GM23338 (cell line): ENCODE results near the gene ROCK2. TPM values are rescaled to one million over a fixed set of nuclear protein-coding genes. Genes with fewer than 3 reads are reported as not detected.

ENCODE experiments used
- ATAC-seq: fragments of 200-7000 bp; cut with Tn5 transposase; 3 replicates; pipeline ENCODE4 v1.9.1; 2020
- DNase-seq: peaks from one replicate; pipeline ENCODE4 v3.0.0-alpha.2; 2015; ENCODE audit warnings: low spot score
- H2AFZ ChIP-seq: fragments of 200-600 bp; sonication (generic); 2 replicates; pipeline ENCODE4 v1.8.0; 2016; ENCODE audit warnings: antibody characterized with exemption, mild to moderate bottlenecking, moderate library complexity
- H3F3A ChIP-seq: fragments of 200-600 bp; sonication (generic); replicated peaks from 2 replicates; pipeline ENCODE4 v1.8.0; 2017; ENCODE audit warnings: antibody characterized with exemption, mixed run types, low read depth
- H3K27ac ChIP-seq: fragments of 200-600 bp; sonication (generic); 2 replicates; pipeline ENCODE4 v1.6.1; 2016; ENCODE audit warnings: low read depth
- H3K27me3 ChIP-seq: fragments of 200-600 bp; sonication (generic); 2 replicates; pipeline ENCODE4 v1.8.0; 2016; ENCODE audit warnings: mild to moderate bottlenecking, mixed run types, moderate library complexity; ENCODE audit not compliant: insufficient read depth
- H3K36me3 ChIP-seq: fragments of 200-600 bp; sonication (generic); 2 replicates; pipeline ENCODE4 v1.8.0; 2016; ENCODE audit warnings: mild to moderate bottlenecking; ENCODE audit not compliant: insufficient read depth
- H3K4me1 ChIP-seq: fragments of 200-600 bp; sonication (generic); 2 replicates; pipeline ENCODE4 v1.8.0; 2016; ENCODE audit warnings: mild to moderate bottlenecking, moderate library complexity; ENCODE audit not compliant: insufficient read depth
- H3K4me2 ChIP-seq: fragments of 200-600 bp; sonication (generic); 2 replicates; pipeline ENCODE4 v1.7.1; 2017; ENCODE audit warnings: mixed run types
- H3K4me3 ChIP-seq: fragments of 200-600 bp; sonication (generic); 2 replicates; pipeline ENCODE4 v1.6.1; 2016; ENCODE audit warnings: mixed run types
- H3K79me2 ChIP-seq: fragments of 200-600 bp; sonication (generic); replicated peaks from 2 replicates; pipeline ENCODE4 v1.8.0; 2017; ENCODE audit warnings: mild to moderate bottlenecking; ENCODE audit not compliant: insufficient read depth
- H3K9me2 ChIP-seq: fragments of 200-600 bp; sonication (generic); 2 replicates; pipeline ENCODE4 v1.8.0; 2017; ENCODE audit not compliant: insufficient read depth
- H4K20me1 ChIP-seq: fragments of 200-600 bp; sonication (generic); replicated peaks from 2 replicates; pipeline ENCODE4 v1.8.0; 2017; ENCODE audit warnings: mild to moderate bottlenecking; ENCODE audit not compliant: insufficient read depth
- H3K27ac Mint-ChIP-seq: 2 replicates; pipeline ENCODE4 v1.8.0; 2020; ENCODE audit warnings: inconsistent platforms, mild to moderate bottlenecking, moderate library complexity, mixed read lengths
- H3K27me3 Mint-ChIP-seq: 3 replicates; pipeline ENCODE4 v1.8.0; 2022; ENCODE audit warnings: low read depth, mild to moderate bottlenecking, moderate library complexity, mixed read lengths, inconsistent platforms; ENCODE audit not compliant: insufficient read depth, poor library complexity
- H3K36me3 Mint-ChIP-seq: 3 replicates; pipeline ENCODE4 v1.8.0; 2021; ENCODE audit warnings: low read depth, mild to moderate bottlenecking, inconsistent platforms, moderate library complexity, mixed read lengths
- H3K4me1 Mint-ChIP-seq: 3 replicates; pipeline ENCODE4 v1.8.0; 2020; ENCODE audit warnings: mild to moderate bottlenecking, inconsistent platforms, mixed read lengths
- H3K4me3 Mint-ChIP-seq: 3 replicates; pipeline ENCODE4 v1.8.0; 2021; ENCODE audit warnings: moderate library complexity, mild to moderate bottlenecking, inconsistent platforms, mixed read lengths
- H3K9me3 Mint-ChIP-seq: 3 replicates; pipeline ENCODE4 v1.8.0; 2020; ENCODE audit warnings: moderate library complexity, mild to moderate bottlenecking, inconsistent platforms, mixed read lengths
- CREB1 ChIP-seq: fragments of 250-450 bp; sonication (Bioruptor Pico); IDR thresholded peaks from 2 replicates; pipeline ENCODE4 v1.5.0; 2020; ENCODE audit warnings: low read depth, mild to moderate bottlenecking, moderate library complexity
- EZH2 ChIP-seq: fragments of 200-600 bp; sonication (generic); IDR thresholded peaks from one replicate; pipeline ENCODE4 v1.8.0; 2017; ENCODE audit warnings: antibody characterized with exemption, mild to moderate bottlenecking, low read depth; ENCODE audit not compliant: unreplicated experiment
- EZH2phosphoT487 ChIP-seq: fragments of 200-600 bp; sonication (generic); IDR thresholded peaks from one replicate; pipeline ENCODE4 v1.8.1; 2018; ENCODE audit warnings: antibody characterized with exemption; ENCODE audit not compliant: unreplicated experiment
- JUNB ChIP-seq: IDR thresholded peaks from one replicate; pipeline ENCODE4 v1.6.1; 2016; ENCODE audit warnings: antibody characterized with exemption; ENCODE audit not compliant: unreplicated experiment
- NANOG ChIP-seq: IDR thresholded peaks from 2 replicates; pipeline ENCODE4 v1.6.1; 2016; ENCODE audit warnings: antibody characterized with exemption, borderline replicate concordance
- POLR2AphosphoS5 ChIP-seq: IDR thresholded peaks from 2 replicates; pipeline ENCODE4 v1.6.1; 2016; ENCODE audit warnings: antibody characterized with exemption, low read depth
- REST ChIP-seq: IDR thresholded peaks from one replicate; pipeline ENCODE4 v1.6.1; 2018; ENCODE audit warnings: antibody characterized with exemption; ENCODE audit not compliant: unreplicated experiment
- STAT1 ChIP-seq: IDR thresholded peaks from one replicate; pipeline ENCODE4 v1.6.1; 2016; ENCODE audit warnings: antibody characterized with exemption; ENCODE audit not compliant: unreplicated experiment
- ZNF114 ChIP-seq: fragments of 250-450 bp; sonication (Bioruptor Pico); IDR thresholded peaks from 2 replicates; pipeline ENCODE4 v1.5.0; 2020; ENCODE audit warnings: mild to moderate bottlenecking, moderate library complexity
- ZNF331 ChIP-seq: fragments of 250-450 bp; sonication (Bioruptor Pico); IDR thresholded peaks from 2 replicates; pipeline ENCODE4 v1.5.0; 2020; ENCODE audit warnings: low read depth, mild to moderate bottlenecking, moderate library complexity
- ZNF462 ChIP-seq: fragments of 250-450 bp; sonication (Bioruptor Pico); IDR thresholded peaks from 2 replicates; pipeline ENCODE4 v1.5.0; 2020; ENCODE audit warnings: mild to moderate bottlenecking, moderate library complexity
- polyA plus RNA-seq: library from polyadenylated mRNA; unstranded; fragments of >200 nt; fragmentation: Nextera tagmentation; extraction: Ambion mirVana; gene quantifications from 2 replicates; pipeline ENCODE4 v1.2.1, GENCODE V29; 2016
- total RNA-seq: library from RNA; depleted of rRNA; stranded (reverse); fragments of >200 nt; shearing (Covaris generic); gene quantifications from 2 replicates; pipeline ENCODE4 v1.2.3, GENCODE V29; 2014
- TF ChIP-seq, protein P1 (sequence below), 2 experiments: fragments of 200-600 bp in 1 of 2; sonication (generic) in 1 of 2; conservative IDR thresholded peaks; 2 replicates each; pipeline versions ENCODE4 v1.5.1 to v1.6.1; 2016 to 2017; ENCODE audit warnings: antibody characterized with exemption in 2 of 2, low read depth in 2 of 2, mild to moderate bottlenecking in 2 of 2, moderate library complexity in 1 of 2
- TF ChIP-seq, protein P2 (sequence below): IDR thresholded peaks from 2 replicates; pipeline ENCODE4 v1.6.1; 2016; ENCODE audit warnings: antibody characterized with exemption

ROCK2 gene
- total and polyA plus RNA-seq, 2 experiments from 2014 or later: 16.4 to 28.0 TPM

DNA sequence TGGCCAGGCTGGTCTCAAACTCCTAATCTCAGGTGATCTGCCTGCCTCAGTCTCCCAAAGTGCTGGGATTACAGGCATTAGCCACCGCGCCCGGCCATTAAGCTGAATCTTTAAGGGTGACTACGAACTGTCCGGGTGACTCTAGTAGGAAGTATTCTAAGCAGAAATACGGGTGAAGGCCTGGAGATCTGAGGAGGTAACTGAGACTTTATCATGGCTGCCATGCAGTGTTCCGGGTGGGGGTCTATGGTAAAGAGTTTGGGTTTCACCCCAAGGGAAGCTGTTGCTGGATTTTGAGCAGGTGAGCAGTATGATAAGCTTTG is 20.1 kb upstream of the ROCK2 start:
- H3K27ac ChIP-seq: no peak overlapping the region
- no peaks in the 10 kb centered on the region for H3K9me2 ChIP-seq
- no peaks in the 10 kb centered on the region for H3K79me2 ChIP-seq
- TF ChIP-seq ZNF462: no peak
- no peak for TF ChIP-seq CREB1 (CRISPR knock-in tag)
- no peak for TF ChIP-seq EZH2phosphoT487
- no peak for TF ChIP-seq STAT1
- TF ChIP-seq EZH2: no peak
- no peak for TF ChIP-seq ZNF114
- TF ChIP-seq, protein P1, sequence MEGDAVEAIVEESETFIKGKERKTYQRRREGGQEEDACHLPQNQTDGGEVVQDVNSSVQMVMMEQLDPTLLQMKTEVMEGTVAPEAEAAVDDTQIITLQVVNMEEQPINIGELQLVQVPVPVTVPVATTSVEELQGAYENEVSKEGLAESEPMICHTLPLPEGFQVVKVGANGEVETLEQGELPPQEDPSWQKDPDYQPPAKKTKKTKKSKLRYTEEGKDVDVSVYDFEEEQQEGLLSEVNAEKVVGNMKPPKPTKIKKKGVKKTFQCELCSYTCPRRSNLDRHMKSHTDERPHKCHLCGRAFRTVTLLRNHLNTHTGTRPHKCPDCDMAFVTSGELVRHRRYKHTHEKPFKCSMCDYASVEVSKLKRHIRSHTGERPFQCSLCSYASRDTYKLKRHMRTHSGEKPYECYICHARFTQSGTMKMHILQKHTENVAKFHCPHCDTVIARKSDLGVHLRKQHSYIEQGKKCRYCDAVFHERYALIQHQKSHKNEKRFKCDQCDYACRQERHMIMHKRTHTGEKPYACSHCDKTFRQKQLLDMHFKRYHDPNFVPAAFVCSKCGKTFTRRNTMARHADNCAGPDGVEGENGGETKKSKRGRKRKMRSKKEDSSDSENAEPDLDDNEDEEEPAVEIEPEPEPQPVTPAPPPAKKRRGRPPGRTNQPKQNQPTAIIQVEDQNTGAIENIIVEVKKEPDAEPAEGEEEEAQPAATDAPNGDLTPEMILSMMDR (conservative IDR thresholded peaks at IDR 0.05; ENCODE audit: low read depth in 2 of 2): no peak
- TF ChIP-seq, protein P2, sequence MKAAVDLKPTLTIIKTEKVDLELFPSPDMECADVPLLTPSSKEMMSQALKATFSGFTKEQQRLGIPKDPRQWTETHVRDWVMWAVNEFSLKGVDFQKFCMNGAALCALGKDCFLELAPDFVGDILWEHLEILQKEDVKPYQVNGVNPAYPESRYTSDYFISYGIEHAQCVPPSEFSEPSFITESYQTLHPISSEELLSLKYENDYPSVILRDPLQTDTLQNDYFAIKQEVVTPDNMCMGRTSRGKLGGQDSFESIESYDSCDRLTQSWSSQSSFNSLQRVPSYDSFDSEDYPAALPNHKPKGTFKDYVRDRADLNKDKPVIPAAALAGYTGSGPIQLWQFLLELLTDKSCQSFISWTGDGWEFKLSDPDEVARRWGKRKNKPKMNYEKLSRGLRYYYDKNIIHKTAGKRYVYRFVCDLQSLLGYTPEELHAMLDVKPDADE: no peak
- no peak for TF ChIP-seq REST
- no peak for TF ChIP-seq JUNB
- no peak for TF ChIP-seq NANOG
- TF ChIP-seq POLR2AphosphoS5: no peak
- TF ChIP-seq ZNF331 (CRISPR knock-in tag): no peak
- H3K27me3 ChIP-seq: no peaks in the 10 kb centered on the region
- DNase-seq: no peak
- Mint-ChIP-seq H3K27me3 (peaks cover 7% of the 10 kb centered on the region), H3K4me3 (no peak overlapping the region), H3K27ac (no peak overlapping the region), H3K9me3 (no peaks in the 10 kb centered on the region; the same call in 2 of the 3 replicates), H3K36me3 (no peaks in the 10 kb centered on the region), H3K4me1 (peaks cover 6% of the 10 kb centered on the region; the same call in 2 of the 3 replicates)
- no peaks in the 10 kb centered on the region for H3K4me1 ChIP-seq
- H3F3A ChIP-seq: no peaks in the 10 kb centered on the region
- no peak for ATAC-seq
- no peaks in the 10 kb centered on the region for H3K36me3 ChIP-seq
- no peak overlapping the region for H3K4me2 ChIP-seq
- no peak overlapping the region for H2AFZ ChIP-seq
- H3K4me3 ChIP-seq: no peak overlapping the region
- H4K20me1 ChIP-seq: no peaks in the 10 kb centered on the region
